Right lobe of liver (tissue), 4 donors: ENCODE results near the gene FAM72A.
"Not testable (repeated sequence)": the region's sequence is repeated elsewhere in the genome, so short reads cannot be mapped to it uniquely, and the experiment has no call there.

Source experiments
- CTCF ChIP-seq, 4 donors: fragments of 200-600 bp in 3 of 4; fragments of 450-650 bp in 1 of 4; IDR thresholded peaks; one replicate each; pipeline versions ENCODE4 v1.5.1 to v1.8.0; 2016 to 2022; ENCODE audit warnings: antibody characterized with exemption in 4 of 4, mild to moderate bottlenecking in 2 of 4
- POLR2A ChIP-seq: fragments of 450-650 bp; IDR thresholded peaks from one replicate; pipeline ENCODE4 v1.6.1; 2017; ENCODE audit warnings: antibody characterized with exemption, mild to moderate bottlenecking
- donor health status: DM: no; HTN: no; CAD: no.
- donor health status: DM: no; HTN: no; CAD: no.
- donor health status: DM: no; HTN: yes; CAD: no.

GRCh38 chr1:206250953-206251681, 48.5 kb upstream of the FAM72A start:
- TF ChIP-seq CTCF (IDR thresholded peaks at IDR 0.05); POLR2A: not testable (repeated sequence)
